K562 (cell line): ENCODE results near the gene DOCK8. TPM values are rescaled to one million over a fixed set of nuclear protein-coding genes. Genes with fewer than 3 reads are reported as not detected.

Experiments used
- ARID1B ChIP-seq: fragments of 450-650 bp; IDR thresholded peaks from 2 replicates; pipeline ENCODE4 v1.6.1; 2016; ENCODE audit warnings: antibody characterized with exemption, mild to moderate bottlenecking, inconsistent platforms
- EWSR1 ChIP-seq: fragments of 450-650 bp; IDR thresholded peaks from 2 replicates; pipeline ENCODE4 v1.6.1; 2018; ENCODE audit warnings: borderline replicate concordance, mild to moderate bottlenecking, low read depth, moderate library complexity; ENCODE audit not compliant: partially characterized antibody
- HDAC1 ChIP-seq, 2 experiments: fragments of 450-650 bp; IDR thresholded peaks; 2 replicates each; pipeline ENCODE4 v1.6.1; 2016 to 2017; ENCODE audit warnings: inconsistent platforms in 1 of 2, mild to moderate bottlenecking in 1 of 2, moderate library complexity in 1 of 2
- LEF1 ChIP-seq: fragments of 450-650 bp; IDR thresholded peaks from 2 replicates; pipeline ENCODE4 v1.6.1; 2016; ENCODE audit warnings: mild to moderate bottlenecking
- NFRKB ChIP-seq: fragments of 450-650 bp; IDR thresholded peaks from 2 replicates; pipeline ENCODE4 v1.6.1; 2016; ENCODE audit warnings: low read depth
- POLR3A ChIP-seq: IDR thresholded peaks from 2 replicates; pipeline ENCODE4 v1.6.1; 2011; ENCODE audit warnings: borderline replicate concordance, mild to moderate bottlenecking, moderate library complexity; ENCODE audit not compliant: insufficient read length, insufficient read depth; ENCODE audit errors: extremely low read depth
- PYGO2 ChIP-seq: fragments of 450-650 bp; IDR thresholded peaks from 2 replicates; pipeline ENCODE4 v1.6.1; 2016; ENCODE audit warnings: mild to moderate bottlenecking, missing genetic modification characterization, moderate library complexity, missing compliant biosample characterization
- SMARCC2 ChIP-seq: fragments of 450-650 bp; IDR thresholded peaks from 2 replicates; pipeline ENCODE4 v1.6.1; 2017; ENCODE audit warnings: antibody characterized with exemption, moderate library complexity, mild to moderate bottlenecking, low read depth
- TAF7 ChIP-seq: fragments of 450-650 bp; IDR thresholded peaks from 2 replicates; pipeline ENCODE4 v1.6.1; 2016; ENCODE audit warnings: missing genetic modification characterization, missing compliant biosample characterization
- TARDBP ChIP-seq: fragments of 450-650 bp; IDR thresholded peaks from 2 replicates; pipeline ENCODE4 v1.6.1; 2016
- TCF3 ChIP-seq: sonication (generic); formaldehyde crosslinking; IDR thresholded peaks from 2 replicates; pipeline ENCODE4 v1.4.0; 2020; ENCODE audit warnings: mild to moderate bottlenecking, missing genetic modification reagents
- TEAD2 ChIP-seq: fragments of 450-650 bp; IDR thresholded peaks from 2 replicates; pipeline ENCODE4 v1.6.1; 2016; ENCODE audit warnings: missing genetic modification characterization, control low read depth, missing compliant biosample characterization
- ZNF184 ChIP-seq: sonication (generic); formaldehyde crosslinking; IDR thresholded peaks from 2 replicates; pipeline ENCODE4 v1.5.0; 2020; ENCODE audit warnings: missing genetic modification reagents
- ZNF316 ChIP-seq: fragments of 450-650 bp; IDR thresholded peaks from 2 replicates; pipeline ENCODE4 v1.6.1; 2016
- ZNF764 ChIP-seq: fragments of 250-450 bp; sonication (Bioruptor Pico); IDR thresholded peaks from 2 replicates; pipeline ENCODE4 v1.4.0; 2020; ENCODE audit warnings: low read depth, mild to moderate bottlenecking, moderate library complexity
- polyA plus RNA-seq, 8 experiments: library from polyadenylated mRNA; depleted of rRNA in 4 of 8; stranded (reverse) in 5 of 8; unstranded in 3 of 8; fragments of >200 nt; fragmentation: Nextera tagmentation in 2 of 8; fragmentation: Illumina TruSeq in 1 of 8; extraction: Ambion mirVana in 2 of 8; extraction: Trizol in 1 of 8; gene quantifications; 2 replicates each; pipeline versions ENCODE4 v1.2.1 to v1.2.3, GENCODE V29; 2011 to 2014; ENCODE audit warnings: inconsistent platforms in 1 of 8, missing spikeins in 1 of 8
- total RNA-seq, 7 experiments: library from RNA; depleted of rRNA in 6 of 7; stranded (reverse); fragments of >200 nt in 6 of 7; fragmentation: Illumina TruSeq in 2 of 7; extraction: Trizol in 2 of 7; gene quantifications; 2 replicates each; pipeline versions ENCODE4 v1.2.1 to v1.2.3, GENCODE V29; 2011 to 2021; ENCODE audit warnings: low replicate concordance in 1 of 7
- TF ChIP-seq, protein P1 (sequence below): fragments of 250-450 bp; sonication (Bioruptor Pico); IDR thresholded peaks from 2 replicates; pipeline ENCODE4 v1.4.0; 2020
- TF ChIP-seq, protein P2 (sequence below): fragments of 250-450 bp; sonication (Bioruptor Pico); IDR thresholded peaks from 2 replicates; pipeline ENCODE4 v1.4.0; 2020; ENCODE audit warnings: mild to moderate bottlenecking, moderate library complexity
- TF ChIP-seq, protein P3 (sequence below): fragments of 200-800 bp; sonication (Bioruptor generic); IDR thresholded peaks from 2 replicates; pipeline ENCODE4 v1.6.1; 2017; ENCODE audit warnings: missing genetic modification characterization, missing compliant biosample characterization

DOCK8 gene
- total and polyA plus RNA-seq, 9 of the 15 experiments (the other 6 are each of a cell fraction or from before 2014, with no cell fraction given): 14.4 to 53.8 (median 25.1) TPM

DNA sequence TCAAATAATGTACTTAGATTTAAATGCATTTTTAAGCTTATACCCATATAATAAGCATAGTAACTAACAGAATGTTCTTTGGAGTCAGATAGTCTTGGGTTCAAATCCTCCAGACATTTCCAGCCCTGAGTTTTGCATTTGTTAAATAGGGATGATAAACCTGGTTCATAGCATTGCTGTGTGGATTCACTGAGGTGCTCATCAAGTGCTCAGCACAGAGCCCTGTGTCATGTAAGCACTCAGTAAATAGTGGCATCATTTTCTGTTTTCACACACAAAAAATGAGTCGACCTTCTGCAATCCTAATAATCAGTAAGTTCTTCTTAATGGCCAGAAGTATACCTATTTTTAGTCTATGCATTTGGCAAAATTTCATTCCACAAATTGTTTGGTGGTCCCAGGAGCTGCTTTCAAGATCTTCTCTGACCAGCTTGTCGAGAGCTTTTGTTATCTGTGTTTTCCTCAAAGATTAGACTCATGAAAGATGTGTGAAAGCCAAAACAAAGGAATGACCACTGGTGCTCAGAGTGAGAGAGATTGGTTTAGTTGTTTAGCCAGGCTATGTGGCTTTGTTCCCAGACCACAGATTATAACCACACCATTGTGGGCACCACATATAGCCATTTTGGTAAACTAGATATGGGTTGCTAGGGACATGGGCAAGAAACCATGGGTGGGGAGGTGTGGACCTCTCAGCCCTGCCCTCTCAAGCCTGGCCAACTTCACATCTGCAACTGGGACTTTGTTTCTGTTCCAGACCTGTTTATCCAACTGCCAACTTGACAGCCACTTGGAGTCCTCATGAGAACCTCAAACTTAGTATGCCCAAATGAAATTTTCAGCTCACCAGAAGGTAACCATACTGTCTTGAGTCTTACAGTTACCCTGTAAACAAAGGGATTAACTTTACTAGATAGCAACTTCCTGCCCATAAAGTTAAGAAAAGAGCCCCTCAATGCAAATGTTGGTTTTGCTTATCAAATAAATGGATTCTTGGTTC is 45.0 kb downstream of the DOCK8 start (continued):
- no peak for TF ChIP-seq TEAD2
- TF ChIP-seq POLR3A: no peak
- TF ChIP-seq, protein P1, sequence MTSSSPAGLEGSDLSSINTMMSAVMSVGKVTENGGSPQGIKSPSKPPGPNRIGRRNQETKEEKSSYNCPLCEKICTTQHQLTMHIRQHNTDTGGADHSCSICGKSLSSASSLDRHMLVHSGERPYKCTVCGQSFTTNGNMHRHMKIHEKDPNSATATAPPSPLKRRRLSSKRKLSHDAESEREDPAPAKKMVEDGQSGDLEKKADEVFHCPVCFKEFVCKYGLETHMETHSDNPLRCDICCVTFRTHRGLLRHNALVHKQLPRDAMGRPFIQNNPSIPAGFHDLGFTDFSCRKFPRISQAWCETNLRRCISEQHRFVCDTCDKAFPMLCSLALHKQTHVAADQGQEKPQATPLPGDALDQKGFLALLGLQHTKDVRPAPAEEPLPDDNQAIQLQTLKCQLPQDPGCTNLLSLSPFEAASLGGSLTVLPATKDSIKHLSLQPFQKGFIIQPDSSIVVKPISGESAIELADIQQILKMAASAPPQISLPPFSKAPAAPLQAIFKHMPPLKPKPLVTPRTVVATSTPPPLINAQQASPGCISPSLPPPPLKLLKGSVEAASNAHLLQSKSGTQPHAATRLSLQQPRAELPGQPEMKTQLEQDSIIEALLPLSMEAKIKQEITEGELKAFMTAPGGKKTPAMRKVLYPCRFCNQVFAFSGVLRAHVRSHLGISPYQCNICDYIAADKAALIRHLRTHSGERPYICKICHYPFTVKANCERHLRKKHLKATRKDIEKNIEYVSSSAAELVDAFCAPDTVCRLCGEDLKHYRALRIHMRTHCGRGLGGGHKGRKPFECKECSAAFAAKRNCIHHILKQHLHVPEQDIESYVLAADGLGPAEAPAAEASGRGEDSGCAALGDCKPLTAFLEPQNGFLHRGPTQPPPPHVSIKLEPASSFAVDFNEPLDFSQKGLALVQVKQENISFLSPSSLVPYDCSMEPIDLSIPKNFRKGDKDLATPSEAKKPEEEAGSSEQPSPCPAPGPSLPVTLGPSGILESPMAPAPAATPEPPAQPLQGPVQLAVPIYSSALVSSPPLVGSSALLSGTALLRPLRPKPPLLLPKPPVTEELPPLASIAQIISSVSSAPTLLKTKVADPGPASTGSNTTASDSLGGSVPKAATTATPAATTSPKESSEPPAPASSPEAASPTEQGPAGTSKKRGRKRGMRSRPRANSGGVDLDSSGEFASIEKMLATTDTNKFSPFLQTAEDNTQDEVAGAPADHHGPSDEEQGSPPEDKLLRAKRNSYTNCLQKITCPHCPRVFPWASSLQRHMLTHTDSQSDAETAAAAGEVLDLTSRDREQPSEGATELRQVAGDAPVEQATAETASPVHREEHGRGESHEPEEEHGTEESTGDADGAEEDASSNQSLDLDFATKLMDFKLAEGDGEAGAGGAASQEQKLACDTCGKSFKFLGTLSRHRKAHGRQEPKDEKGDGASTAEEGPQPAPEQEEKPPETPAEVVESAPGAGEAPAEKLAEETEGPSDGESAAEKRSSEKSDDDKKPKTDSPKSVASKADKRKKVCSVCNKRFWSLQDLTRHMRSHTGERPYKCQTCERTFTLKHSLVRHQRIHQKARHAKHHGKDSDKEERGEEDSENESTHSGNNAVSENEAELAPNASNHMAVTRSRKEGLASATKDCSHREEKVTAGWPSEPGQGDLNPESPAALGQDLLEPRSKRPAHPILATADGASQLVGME (CRISPR knock-in tag): no peak
- 0 out of 2 replicates have a peak, but pooled peaks have one; percentile 32 for TF ChIP-seq NFRKB
- no peak for TF ChIP-seq ZNF184 (CRISPR knock-in tag)
- peak; percentile 66 for TF ChIP-seq TCF3 (CRISPR knock-in tag)
- no peak for TF ChIP-seq ZNF764
- peak in 1 of 2 experiments; percentile 36; a peak in 1 of 4 replicates for TF ChIP-seq HDAC1 (IDR thresholded peaks at IDR 0.05)
- TF ChIP-seq EWSR1: no peak
- TF ChIP-seq TAF7 (tag): no peak
- TF ChIP-seq TARDBP: no peak
- no peak for TF ChIP-seq ZNF316
- TF ChIP-seq LEF1: peak; percentile 32; the same call in 1 of the 2 replicates
- TF ChIP-seq SMARCC2: no peak
- peak; percentile 86 for TF ChIP-seq ARID1B
- TF ChIP-seq PYGO2: no peak
- TF ChIP-seq, protein P2, sequence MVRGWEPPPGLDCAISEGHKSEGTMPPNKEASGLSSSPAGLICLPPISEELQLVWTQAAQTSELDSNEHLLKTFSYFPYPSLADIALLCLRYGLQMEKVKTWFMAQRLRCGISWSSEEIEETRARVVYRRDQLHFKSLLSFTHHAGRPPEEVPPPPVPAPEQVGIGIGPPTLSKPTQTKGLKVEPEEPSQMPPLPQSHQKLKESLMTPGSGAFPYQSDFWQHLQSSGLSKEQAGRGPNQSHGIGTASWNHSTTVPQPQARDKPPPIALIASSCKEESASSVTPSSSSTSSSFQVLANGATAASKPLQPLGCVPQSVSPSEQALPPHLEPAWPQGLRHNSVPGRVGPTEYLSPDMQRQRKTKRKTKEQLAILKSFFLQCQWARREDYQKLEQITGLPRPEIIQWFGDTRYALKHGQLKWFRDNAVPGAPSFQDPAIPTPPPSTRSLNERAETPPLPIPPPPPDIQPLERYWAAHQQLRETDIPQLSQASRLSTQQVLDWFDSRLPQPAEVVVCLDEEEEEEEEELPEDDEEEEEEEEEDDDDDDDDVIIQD (CRISPR knock-in tag): no peak
- TF ChIP-seq, protein P3, sequence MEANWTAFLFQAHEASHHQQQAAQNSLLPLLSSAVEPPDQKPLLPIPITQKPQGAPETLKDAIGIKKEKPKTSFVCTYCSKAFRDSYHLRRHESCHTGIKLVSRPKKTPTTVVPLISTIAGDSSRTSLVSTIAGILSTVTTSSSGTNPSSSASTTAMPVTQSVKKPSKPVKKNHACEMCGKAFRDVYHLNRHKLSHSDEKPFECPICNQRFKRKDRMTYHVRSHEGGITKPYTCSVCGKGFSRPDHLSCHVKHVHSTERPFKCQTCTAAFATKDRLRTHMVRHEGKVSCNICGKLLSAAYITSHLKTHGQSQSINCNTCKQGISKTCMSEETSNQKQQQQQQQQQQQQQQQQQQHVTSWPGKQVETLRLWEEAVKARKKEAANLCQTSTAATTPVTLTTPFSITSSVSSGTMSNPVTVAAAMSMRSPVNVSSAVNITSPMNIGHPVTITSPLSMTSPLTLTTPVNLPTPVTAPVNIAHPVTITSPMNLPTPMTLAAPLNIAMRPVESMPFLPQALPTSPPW: no peak
